DOHH2 (cell line): Measurements from ENCODE around the gene NAALADL2.

Source experiments
- H3F3A ChIP-seq: fragments of 200-600 bp; sonication (generic), shearing (Covaris generic); 2 replicates; pipeline ENCODE4 v1.6.0; 2016; ENCODE audit warnings: antibody characterized with exemption, mild to moderate bottlenecking; ENCODE audit not compliant: control insufficient read depth, insufficient read depth
- H3K27ac ChIP-seq: fragments of 200-600 bp; sonication (generic); 2 replicates; pipeline ENCODE4 v1.5.1; 2014; ENCODE audit warnings: low read depth, mild to moderate bottlenecking, low read length, moderate library complexity
- H3K27me3 ChIP-seq: fragments of 200-600 bp; sonication (generic); 2 replicates; pipeline ENCODE4 v1.6.1; 2014; ENCODE audit warnings: mild to moderate bottlenecking, low read length, mixed read lengths; ENCODE audit not compliant: control insufficient read depth
- H3K36me3 ChIP-seq: fragments of 200-600 bp; sonication (generic); 2 replicates; pipeline ENCODE4 v1.6.1; 2014; ENCODE audit warnings: mild to moderate bottlenecking, low read length, moderate library complexity, mixed read lengths; ENCODE audit not compliant: control insufficient read depth
- H3K4me1 ChIP-seq: fragments of 200-600 bp; sonication (generic); 2 replicates; pipeline ENCODE4 v1.6.1; 2014; ENCODE audit warnings: mild to moderate bottlenecking, low read length, mixed read lengths; ENCODE audit not compliant: control insufficient read depth
- H3K4me2 ChIP-seq: fragments of 200-600 bp; sonication (generic); 2 replicates; pipeline ENCODE4 v1.6.0; 2014; ENCODE audit warnings: mild to moderate bottlenecking, low read length, moderate library complexity
- H3K4me3 ChIP-seq: fragments of 200-600 bp; sonication (generic); 2 replicates; pipeline ENCODE4 v1.5.1; 2014; ENCODE audit warnings: mild to moderate bottlenecking, low read length, mixed read lengths
- H3K79me2 ChIP-seq: fragments of 200-600 bp; sonication (generic); 2 replicates; pipeline ENCODE4 v1.6.1; 2014; ENCODE audit warnings: mild to moderate bottlenecking, low read length, mixed read lengths; ENCODE audit not compliant: control insufficient read depth
- H3K9me2 ChIP-seq: fragments of 200-600 bp; sonication (generic); replicated peaks from 2 replicates; pipeline ENCODE4 v1.6.1; 2014; ENCODE audit warnings: mild to moderate bottlenecking, low read length, mixed read lengths; ENCODE audit not compliant: control insufficient read depth
- H3K9me3 ChIP-seq: fragments of 200-600 bp; sonication (generic); 2 replicates; pipeline ENCODE4 v1.6.1; 2014; ENCODE audit warnings: antibody characterized with exemption, low read length, mixed read lengths; ENCODE audit not compliant: control insufficient read depth, insufficient read depth
- H4K20me1 ChIP-seq: fragments of 200-600 bp; sonication (generic); 2 replicates; pipeline ENCODE4 v1.6.0; 2014; ENCODE audit warnings: low read depth, mild to moderate bottlenecking, antibody characterized with exemption, low read length, moderate library complexity; ENCODE audit not compliant: control insufficient read depth, insufficient read depth
- EZH2phosphoT487 ChIP-seq: fragments of 200-600 bp; sonication (generic); IDR thresholded peaks from 2 replicates; pipeline ENCODE4 v1.6.1; 2017; ENCODE audit warnings: borderline replicate concordance, mild to moderate bottlenecking, antibody characterized with exemption, low read length, moderate library complexity, mixed read lengths
- TF ChIP-seq, protein P1 (sequence below): fragments of 200-600 bp; sonication (generic); IDR thresholded peaks from one replicate; pipeline ENCODE4 v1.5.1; 2014; ENCODE audit warnings: antibody characterized with exemption, mild to moderate bottlenecking, low read depth, low read length; ENCODE audit not compliant: poor library complexity, severe bottlenecking

NAALADL2 gene

DNA sequence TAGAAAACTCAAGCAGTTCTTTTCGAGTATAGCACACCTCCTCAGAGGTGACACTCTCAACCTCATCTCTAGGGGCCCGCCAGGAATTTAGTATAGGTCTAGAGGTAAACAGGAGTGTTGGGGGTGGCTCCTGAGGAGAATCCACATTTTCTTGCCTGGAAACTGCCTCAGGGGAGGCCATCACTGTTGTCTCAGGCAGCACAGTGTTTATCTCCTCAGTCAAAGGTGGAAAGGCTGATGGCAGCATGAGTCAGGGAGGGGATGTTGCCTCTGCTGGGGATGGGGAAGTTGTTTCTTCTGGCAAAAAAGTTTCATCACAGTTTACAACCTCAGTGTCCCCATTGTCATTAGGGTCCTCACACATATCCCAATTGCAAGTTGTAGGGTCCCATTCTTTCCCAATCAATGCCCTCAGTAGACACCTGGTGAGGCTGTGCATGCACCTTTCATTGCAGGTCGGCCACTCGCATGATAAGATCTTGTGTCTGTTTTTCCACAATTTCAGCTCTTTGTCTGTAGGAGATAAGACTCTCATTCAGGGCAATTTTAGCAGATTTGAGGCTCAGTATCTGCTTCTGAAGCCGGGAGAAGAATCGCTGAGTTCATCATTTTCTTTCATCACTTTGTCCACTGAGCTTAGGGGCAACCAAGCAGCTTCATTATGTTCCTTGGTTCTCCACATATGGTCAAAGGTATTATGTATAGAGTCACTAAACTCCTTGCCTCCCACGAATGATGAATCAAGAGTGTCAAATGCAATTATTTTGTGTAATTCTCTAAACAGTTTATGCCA lies 25.8 kb downstream of the NAALADL2 start:
- Histone ChIP-seq H3F3A (no peaks in the 10 kb centered on the region), H4K20me1 (no peaks in the 10 kb centered on the region), H3K79me2 (no peaks in the 10 kb centered on the region), H3K9me3 (peaks cover 3% of the 10 kb centered on the region; the same call in 1 of the 2 replicates), H3K9me2 (no peaks in the 10 kb centered on the region), H3K27me3 (no peaks in the 10 kb centered on the region), H3K4me1 (no peaks in the 10 kb centered on the region), H3K27ac (no peak overlapping the region), H3K4me3 (no peak overlapping the region), H3K36me3 (no peaks in the 10 kb centered on the region), H3K4me2 (no peak overlapping the region)
- no peak for TF ChIP-seq EZH2phosphoT487
- TF ChIP-seq, protein P1, sequence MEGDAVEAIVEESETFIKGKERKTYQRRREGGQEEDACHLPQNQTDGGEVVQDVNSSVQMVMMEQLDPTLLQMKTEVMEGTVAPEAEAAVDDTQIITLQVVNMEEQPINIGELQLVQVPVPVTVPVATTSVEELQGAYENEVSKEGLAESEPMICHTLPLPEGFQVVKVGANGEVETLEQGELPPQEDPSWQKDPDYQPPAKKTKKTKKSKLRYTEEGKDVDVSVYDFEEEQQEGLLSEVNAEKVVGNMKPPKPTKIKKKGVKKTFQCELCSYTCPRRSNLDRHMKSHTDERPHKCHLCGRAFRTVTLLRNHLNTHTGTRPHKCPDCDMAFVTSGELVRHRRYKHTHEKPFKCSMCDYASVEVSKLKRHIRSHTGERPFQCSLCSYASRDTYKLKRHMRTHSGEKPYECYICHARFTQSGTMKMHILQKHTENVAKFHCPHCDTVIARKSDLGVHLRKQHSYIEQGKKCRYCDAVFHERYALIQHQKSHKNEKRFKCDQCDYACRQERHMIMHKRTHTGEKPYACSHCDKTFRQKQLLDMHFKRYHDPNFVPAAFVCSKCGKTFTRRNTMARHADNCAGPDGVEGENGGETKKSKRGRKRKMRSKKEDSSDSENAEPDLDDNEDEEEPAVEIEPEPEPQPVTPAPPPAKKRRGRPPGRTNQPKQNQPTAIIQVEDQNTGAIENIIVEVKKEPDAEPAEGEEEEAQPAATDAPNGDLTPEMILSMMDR: no peak

DNA sequence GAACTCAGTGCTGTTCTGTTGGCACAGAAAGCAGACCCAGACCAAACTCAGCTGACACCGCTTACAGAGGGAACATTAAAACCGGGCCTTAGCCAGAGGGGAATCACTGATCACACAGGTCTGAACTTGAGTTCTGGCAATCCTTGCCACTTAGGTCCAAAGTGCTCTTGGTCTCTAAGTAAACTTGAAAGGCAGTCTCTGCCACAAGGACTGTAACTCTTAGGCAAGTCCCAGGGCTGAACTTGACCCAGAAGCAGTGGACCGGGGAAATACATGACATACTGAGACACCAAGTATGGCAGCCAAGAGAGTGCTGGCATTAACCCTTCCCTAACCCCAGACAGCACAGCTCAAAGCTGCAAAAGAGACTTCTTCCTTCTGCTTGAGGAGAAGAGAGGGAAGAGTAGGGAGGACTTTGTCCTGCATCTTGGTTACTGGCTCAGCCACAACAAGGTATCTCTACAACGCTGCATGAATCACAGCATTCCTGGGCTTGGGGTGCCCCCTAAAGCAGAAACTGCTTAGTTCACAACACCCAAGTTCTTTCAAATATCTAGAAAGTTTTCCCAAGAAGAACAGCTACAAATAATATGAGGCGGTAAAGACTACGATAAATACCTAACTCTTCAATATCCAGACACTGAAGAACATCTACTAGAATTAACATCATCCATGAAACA lies 32.5 kb downstream of the NAALADL2 start:
- H3K4me2 ChIP-seq: no peak overlapping the region

DNA sequence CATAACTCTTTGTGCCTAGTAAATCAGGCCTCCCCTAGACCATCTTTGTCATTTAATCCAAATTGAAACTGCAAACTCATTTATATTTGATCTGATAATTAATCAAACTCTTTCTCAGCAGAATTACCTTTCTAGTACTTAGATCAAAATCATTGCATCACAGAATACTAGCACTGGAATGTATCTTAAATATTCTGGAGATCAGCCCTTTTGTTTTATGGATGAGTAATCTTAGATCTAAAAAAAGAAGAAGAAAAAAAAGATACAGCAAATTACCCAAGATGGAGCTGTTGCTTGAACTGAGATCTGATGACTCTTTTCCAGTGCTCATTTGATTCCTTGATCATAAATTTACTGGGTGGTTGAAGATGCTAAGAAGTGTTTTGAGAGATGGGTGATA lies 47.9 kb downstream of the NAALADL2 start:
- Histone ChIP-seq H3F3A (no peaks in the 10 kb centered on the region), H3K9me3 (no peaks in the 10 kb centered on the region), H3K9me2 (no peaks in the 10 kb centered on the region), H3K27me3 (no peaks in the 10 kb centered on the region), H4K20me1 (no peaks in the 10 kb centered on the region), H3K4me1 (no peaks in the 10 kb centered on the region), H3K4me2 (no peak overlapping the region), H3K4me3 (no peak overlapping the region), H3K79me2 (no peaks in the 10 kb centered on the region), H3K27ac (no peak overlapping the region), H3K36me3 (no peaks in the 10 kb centered on the region)
- TF ChIP-seq, protein P1: no peak
- TF ChIP-seq EZH2phosphoT487: no peak

More for the DNA sequence above, 32.5 kb downstream of the NAALADL2 start:
- TF ChIP-seq, protein P1: no peak
- TF ChIP-seq EZH2phosphoT487: no peak
- Histone ChIP-seq H3K27ac (no peak overlapping the region), H3K79me2 (no peaks in the 10 kb centered on the region), H3K4me3 (no peak overlapping the region), H3F3A (no peaks in the 10 kb centered on the region), H3K27me3 (no peaks in the 10 kb centered on the region), H3K9me3 (no peaks in the 10 kb centered on the region), H3K4me1 (no peaks in the 10 kb centered on the region), H3K36me3 (no peaks in the 10 kb centered on the region), H3K9me2 (no peaks in the 10 kb centered on the region), H4K20me1 (no peaks in the 10 kb centered on the region)
